CD4-positive, alpha-beta T cell (primary cell): Measurements from ENCODE around the gene BIN1. TPM values are rescaled to one million over a fixed set of nuclear protein-coding genes. Genes with fewer than 3 reads are reported as not detected.

Experiments
- ATAC-seq: fragments of 200-7000 bp; cut with Tn5 transposase; one replicate; pipeline ENCODE4 v1.10.0; 2022; ENCODE audit warnings: mild to moderate bottlenecking; ENCODE audit not compliant: poor library complexity
- CTCF ChIA-PET: fragments of 350-600 bp; sonication (Branson Sonifier 250); formaldehyde crosslinking; loops from one replicate; lab custom pipeline; 2021; ENCODE audit warnings: antibody characterized with exemption, inconsistent platforms; lab: Charles Lee
- POLR2A ChIA-PET: fragments of 350-600 bp; sonication (Branson Sonifier 250); formaldehyde crosslinking; loops from one replicate; lab custom pipeline; 2021; ENCODE audit warnings: antibody characterized with exemption, inconsistent platforms; lab: Charles Lee
- DNase-seq, 14 experiments: peaks; one replicate each; pipeline ENCODE4 v3.0.0-alpha.2; 2013 to 2020; ENCODE audit warnings: mixed read lengths in 2 of 14
- H3K27ac ChIP-seq, 2 donors: one replicate each; pipeline versions ENCODE4 v1.5.1 to v1.7.0; 2013; ENCODE audit warnings: low read length in 2 of 2, low read depth in 1 of 2, mild to moderate bottlenecking in 1 of 2
- H3K27me3 ChIP-seq, 2 experiments: 1 replicate in 1 of 2; 2 replicates in 1 of 2; pipeline versions ENCODE4 v1.6.1 to v1.7.0; 2013; ENCODE audit warnings: low read length in 2 of 2, control low read depth in 1 of 2, mild to moderate bottlenecking in 1 of 2, moderate library complexity in 1 of 2; ENCODE audit not compliant: insufficient read depth in 2 of 2, control insufficient read depth in 1 of 2
- H3K36me3 ChIP-seq: one replicate; pipeline ENCODE4 v1.6.1; 2013; ENCODE audit warnings: low read length, control low read depth; ENCODE audit not compliant: insufficient read depth
- H3K4me1 ChIP-seq: one replicate; pipeline ENCODE4 v1.6.1; 2013; ENCODE audit warnings: low read length, control low read depth; ENCODE audit not compliant: insufficient read depth
- H3K4me3 ChIP-seq: one replicate; pipeline ENCODE4 v1.5.1; 2013; ENCODE audit warnings: mild to moderate bottlenecking, low read length, moderate library complexity
- H3K9me3 ChIP-seq, 2 experiments: 1 replicate in 1 of 2; 2 replicates in 1 of 2; pipeline versions ENCODE4 v1.6.1 to v1.7.0; 2013; ENCODE audit warnings: low read length in 2 of 2, mild to moderate bottlenecking in 2 of 2, control low read depth in 1 of 2, moderate library complexity in 1 of 2; ENCODE audit not compliant: control insufficient read depth in 1 of 2, insufficient read depth in 1 of 2
- H3K27ac Mint-ChIP-seq: one replicate; pipeline ENCODE4 v1.8.0; 2020; ENCODE audit warnings: mixed read lengths
- H3K27me3 Mint-ChIP-seq: one replicate; pipeline ENCODE4 v1.8.0; 2021; ENCODE audit warnings: mixed read lengths
- H3K36me3 Mint-ChIP-seq: one replicate; pipeline ENCODE4 v1.8.0; 2021; ENCODE audit warnings: low read depth, mixed read lengths
- H3K4me1 Mint-ChIP-seq: one replicate; pipeline ENCODE4 v1.8.0; 2021; ENCODE audit warnings: low read depth, mixed read lengths
- H3K4me3 Mint-ChIP-seq: one replicate; pipeline ENCODE4 v1.8.0; 2020; ENCODE audit warnings: mild to moderate bottlenecking, mixed read lengths
- H3K9me3 Mint-ChIP-seq: one replicate; pipeline ENCODE4 v1.8.0; 2020; ENCODE audit warnings: mixed read lengths
- intact Hi-C, 2 experiments: fragments of 100-400 bp; cut with DNase I in 1 of 2; cut with micrococcal nuclease in 1 of 2; formaldehyde crosslinking; loops; one replicate each; pipeline versions ENCODE4 v1.15.1 to v1.9.0; 2023 to 2025; cut with DNase I, micrococcal nuclease
- total RNA-seq, 174 experiments: library from RNA in 2 of 174; stranded (reverse) in 2 of 174; gene quantifications; one replicate each; pipeline ENCODE4 v1.2.3 and lab custom pipeline; 2021 to 2026
- TF ChIP-seq, protein P1 (sequence below): fragments of 200-600 bp; IDR thresholded peaks from one replicate; pipeline ENCODE4 v1.8.0; 2022; ENCODE audit warnings: antibody characterized with exemption, mild to moderate bottlenecking

Gene BIN1
- total RNA-seq, 2 experiments from 2014 or later, result 98.8 to 104 TPM

DNA sequence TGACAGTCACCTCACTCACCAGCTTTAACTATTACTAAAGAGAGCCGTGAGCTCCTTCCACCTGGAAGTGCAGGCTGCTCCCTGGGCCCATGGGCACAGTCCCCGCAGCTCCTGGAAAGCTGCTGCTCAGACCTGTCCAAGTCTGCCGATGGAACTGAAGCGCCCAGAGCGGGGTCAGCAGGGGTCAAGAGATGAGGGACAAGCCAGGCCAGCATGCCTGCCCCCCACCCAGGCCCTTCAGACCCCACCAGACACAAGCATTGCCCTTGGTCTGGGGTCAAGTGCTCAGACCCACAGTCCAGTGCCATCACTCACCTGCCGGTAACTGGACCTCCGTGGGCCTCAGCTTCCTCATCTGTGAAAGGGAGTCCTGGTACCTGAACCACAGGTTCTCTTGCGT is 59.9 kb downstream of the BIN1 start:
- ChIA-PET CTCF (no interaction called here), POLR2A (no interaction called here)
- TF ChIP-seq, protein P1, sequence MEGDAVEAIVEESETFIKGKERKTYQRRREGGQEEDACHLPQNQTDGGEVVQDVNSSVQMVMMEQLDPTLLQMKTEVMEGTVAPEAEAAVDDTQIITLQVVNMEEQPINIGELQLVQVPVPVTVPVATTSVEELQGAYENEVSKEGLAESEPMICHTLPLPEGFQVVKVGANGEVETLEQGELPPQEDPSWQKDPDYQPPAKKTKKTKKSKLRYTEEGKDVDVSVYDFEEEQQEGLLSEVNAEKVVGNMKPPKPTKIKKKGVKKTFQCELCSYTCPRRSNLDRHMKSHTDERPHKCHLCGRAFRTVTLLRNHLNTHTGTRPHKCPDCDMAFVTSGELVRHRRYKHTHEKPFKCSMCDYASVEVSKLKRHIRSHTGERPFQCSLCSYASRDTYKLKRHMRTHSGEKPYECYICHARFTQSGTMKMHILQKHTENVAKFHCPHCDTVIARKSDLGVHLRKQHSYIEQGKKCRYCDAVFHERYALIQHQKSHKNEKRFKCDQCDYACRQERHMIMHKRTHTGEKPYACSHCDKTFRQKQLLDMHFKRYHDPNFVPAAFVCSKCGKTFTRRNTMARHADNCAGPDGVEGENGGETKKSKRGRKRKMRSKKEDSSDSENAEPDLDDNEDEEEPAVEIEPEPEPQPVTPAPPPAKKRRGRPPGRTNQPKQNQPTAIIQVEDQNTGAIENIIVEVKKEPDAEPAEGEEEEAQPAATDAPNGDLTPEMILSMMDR, result no peak
- intact Hi-C loops, result no loop called here
- H3K4me3 Mint-ChIP-seq, result no peak overlapping the region
- peaks cover 20% of the 10 kb centered on the region for H3K36me3 Mint-ChIP-seq
- peak in 1 of 14 experiments; percentile 1 for DNase-seq
- no peaks in the 10 kb centered on the region for H3K4me1 Mint-ChIP-seq
- Histone ChIP-seq H3K36me3 (peaks cover 31% of the 10 kb centered on the region), H3K27me3 (no peaks in the 10 kb centered on the region), H3K9me3 (peaks cover 0 to 11% of the 10 kb centered on the region in 2 experiments), H3K4me3 (no peak overlapping the region), H3K27ac (no peak overlapping the region), H3K4me1 (peaks cover 11% of the 10 kb centered on the region)
- no peaks in the 10 kb centered on the region for H3K9me3 Mint-ChIP-seq
- no peak for ATAC-seq
- no peaks in the 10 kb centered on the region for H3K27me3 Mint-ChIP-seq
- no peak overlapping the region for H3K27ac Mint-ChIP-seq

GRCh38 chr2:127046579-127046978 is 60.4 kb downstream of the BIN1 start:
- Mint-ChIP-seq H3K4me3 (no peak overlapping the region), H3K4me1 (no peaks in the 10 kb centered on the region), H3K9me3 (no peaks in the 10 kb centered on the region), H3K27me3 (no peaks in the 10 kb centered on the region), H3K27ac (no peak overlapping the region), H3K36me3 (peaks cover 20% of the 10 kb centered on the region)
- no peaks in the 10 kb centered on the region for H3K27me3 ChIP-seq
- H3K4me1 ChIP-seq, result peaks cover 11% of the 10 kb centered on the region
- DNase-seq (peak in 1 of 14 experiments; percentile 4), ATAC-seq (no peak)
- TF ChIP-seq, protein P1, result no peak
- no peak overlapping the region for H3K4me3 ChIP-seq
- intact Hi-C loops, result no loop called here
- POLR2A ChIA-PET, result no interaction called here
- H3K36me3 ChIP-seq, result peaks cover 29% of the 10 kb centered on the region
- CTCF ChIA-PET, result no interaction called here
- H3K27ac ChIP-seq, result no peak overlapping the region
- H3K9me3 ChIP-seq, result peaks cover 0 to 11% of the 10 kb centered on the region in 2 experiments

DNA sequence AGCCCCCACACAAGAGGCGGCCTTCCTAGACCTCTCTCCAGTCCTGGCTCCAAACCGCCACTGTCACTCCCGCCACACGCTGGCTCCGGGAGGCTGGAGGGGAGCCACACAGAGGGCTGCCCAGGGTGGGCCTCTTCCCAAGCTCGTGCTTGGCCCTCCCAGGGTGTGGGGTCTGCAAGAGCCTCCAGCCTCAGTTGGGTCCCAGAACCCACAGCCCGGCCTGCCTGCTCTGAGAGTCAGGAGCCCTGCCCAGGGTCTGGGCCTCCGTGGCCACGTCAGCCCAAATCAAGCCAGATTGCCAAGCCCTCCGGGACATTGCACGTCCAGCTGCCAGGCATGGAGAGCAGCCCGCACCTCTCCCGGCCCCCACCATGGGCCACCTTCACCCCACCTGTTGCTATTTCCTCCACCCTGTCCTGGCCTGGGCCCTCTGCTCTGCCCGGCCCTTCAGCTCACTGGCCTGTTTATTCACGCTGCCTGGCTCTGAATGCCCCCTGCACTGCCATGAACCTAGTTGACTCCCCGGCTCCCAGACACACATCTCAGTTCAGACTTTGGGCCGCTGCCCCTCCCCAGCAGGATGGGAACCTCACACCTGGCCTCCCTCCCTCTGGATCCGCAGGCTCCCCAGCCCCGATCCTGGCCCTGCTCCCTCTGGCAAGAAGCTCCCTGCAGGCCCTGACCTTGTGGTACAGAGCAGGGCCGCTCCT is 61.0 kb downstream of the BIN1 start:
- no peaks in the 10 kb centered on the region for H3K9me3 Mint-ChIP-seq
- H3K4me1 Mint-ChIP-seq, result no peaks in the 10 kb centered on the region
- TF ChIP-seq, protein P1, result no peak
- ChIA-PET POLR2A (no interaction called here), CTCF (no interaction called here)
- peaks cover 20% of the 10 kb centered on the region for H3K36me3 Mint-ChIP-seq
- H3K4me3 Mint-ChIP-seq, result no peak overlapping the region
- Histone ChIP-seq H3K27me3 (no peaks in the 10 kb centered on the region), H3K4me1 (peaks cover 11% of the 10 kb centered on the region), H3K27ac (no peak overlapping the region), H3K4me3 (no peak overlapping the region), H3K9me3 (peaks cover 0 to 11% of the 10 kb centered on the region in 2 experiments), H3K36me3 (peaks cover 29% of the 10 kb centered on the region)
- intact Hi-C loops, result no loop called here
- ATAC-seq (no peak), DNase-seq (peak in 1 of 14 experiments; percentile 2)
- no peaks in the 10 kb centered on the region for H3K27me3 Mint-ChIP-seq
- H3K27ac Mint-ChIP-seq, result no peak overlapping the region
